ENCODE measurements around the gene LEF1. TPM values are rescaled to one million over a fixed set of nuclear protein-coding genes. Genes with fewer than 3 reads are reported as not detected.
A peak's percentile ranks its signal among the peaks of the same experiment; 100 is the strongest.

LEF1 gene
- polyA plus RNA-seq, 6 donors from 2014 or later, result 4.9 to 27.9 (median 9.0) TPM

- H3K4me3 Mint-ChIP-seq, result peak overlapping the region in 1 of 8 donors; percentile 29
- peaks cover 0 to 3% (median 0%) of the 10 kb centered on the region in 7 donors for H3K9me3 Mint-ChIP-seq
- no peak for DNase-seq
- H3K36me3 Mint-ChIP-seq, result peaks cover 0 to 9% of the 10 kb centered on the region in 2 donors
- no peak for ATAC-seq (ENCODE audit: low read depth in 2 of 2)
- no peaks in the 10 kb centered on the region for H3K27me3 Mint-ChIP-seq
- peak overlapping the region; percentile 18 to 81 (median 47) for H3K27ac Mint-ChIP-seq
- H3K4me1 Mint-ChIP-seq, result peaks cover 0 to 15% (median 4%) of the 10 kb centered on the region in 3 donors
These were observed 133.0 kb downstream of the LEF1 start for GRCh38 chr4:108035691-108036090.

- Mint-ChIP-seq H3K36me3 (peaks cover 9 to 15% of the 10 kb centered on the region in 2 donors), H3K4me3 (no peak overlapping the region), H3K4me1 (peaks cover 0 to 15% (median 8%) of the 10 kb centered on the region in 3 donors), H3K27me3 (no peaks in the 10 kb centered on the region), H3K9me3 (peaks cover 0 to 2% (median 0%) of the 10 kb centered on the region in 7 donors), H3K27ac (no peak overlapping the region)
- ATAC-seq (ENCODE audit: low read depth in 2 of 2) (no peak), DNase-seq (no peak)
These were observed 134.2 kb downstream of the LEF1 start for GRCh38 chr4:108034565-108034964.

- ATAC-seq (ENCODE audit: low read depth in 2 of 2) (no peak), DNase-seq (no peak)
- Mint-ChIP-seq H3K9me3 (peaks cover 0 to 2% (median 0%) of the 10 kb centered on the region in 7 donors), H3K27ac (peak overlapping the region in 1 of 6 donors; percentile 44), H3K4me3 (no peak overlapping the region), H3K4me1 (peaks cover 0 to 15% (median 12%) of the 10 kb centered on the region in 3 donors), H3K27me3 (no peaks in the 10 kb centered on the region), H3K36me3 (peaks cover 18% of the 10 kb centered on the region in 2 donors)
These were observed 135.4 kb downstream of the LEF1 start for GRCh38 chr4:108033348-108033747.

- Mint-ChIP-seq H3K36me3 (peaks cover 25 to 36% of the 10 kb centered on the region in 2 donors), H3K27ac (no peak overlapping the region), H3K27me3 (no peaks in the 10 kb centered on the region), H3K4me1 (peaks cover 0 to 12% (median 11%) of the 10 kb centered on the region in 3 donors), H3K4me3 (no peak overlapping the region), H3K9me3 (peaks cover 0 to 2% (median 0%) of the 10 kb centered on the region in 7 donors)
- DNase-seq, result no peak
- no peak for ATAC-seq (ENCODE audit: low read depth in 2 of 2)
These were observed 137.2 kb downstream of the LEF1 start for GRCh38 chr4:108031427-108032083.

- DNase-seq (peak; percentile 7), ATAC-seq (ENCODE audit: low read depth in 2 of 2) (peak; percentile 37 to 54)
- Mint-ChIP-seq H3K27ac (peak overlapping the region in 4 of 6 donors; percentile 12 to 94 (median 60)), H3K4me1 (peaks cover 0 to 8% (median 0%) of the 10 kb centered on the region in 3 donors), H3K4me3 (no peak overlapping the region), H3K36me3 (peaks cover 27 to 39% of the 10 kb centered on the region in 2 donors), H3K9me3 (peaks cover 0 to 2% (median 0%) of the 10 kb centered on the region in 7 donors), H3K27me3 (no peaks in the 10 kb centered on the region)
These were observed 138.4 kb downstream of the LEF1 start for GRCh38 chr4:108030332-108030731.

GRCh38 chr4:108029731-108030130 is 139.0 kb downstream of the LEF1 start:
- Mint-ChIP-seq H3K4me3 (no peak overlapping the region), H3K9me3 (peaks cover 0 to 2% (median 0%) of the 10 kb centered on the region in 7 donors), H3K27ac (peak overlapping the region in 1 of 6 donors; percentile 12), H3K36me3 (peaks cover 27 to 40% of the 10 kb centered on the region in 2 donors), H3K27me3 (no peaks in the 10 kb centered on the region), H3K4me1 (peaks cover 0 to 8% (median 0%) of the 10 kb centered on the region in 3 donors)
- no peak for ATAC-seq (ENCODE audit: low read depth in 2 of 2)
- DNase-seq, result no peak

- no peak for DNase-seq
- no peaks in the 10 kb centered on the region for H3K27me3 Mint-ChIP-seq
- ATAC-seq (ENCODE audit: low read depth in 2 of 2), result no peak
- H3K9me3 Mint-ChIP-seq, result peaks cover 0 to 2% (median 0%) of the 10 kb centered on the region in 7 donors
- H3K4me3 Mint-ChIP-seq, result no peak overlapping the region
- peaks cover 27 to 46% of the 10 kb centered on the region in 2 donors for H3K36me3 Mint-ChIP-seq
- peak overlapping the region in 3 of 6 donors; percentile 56 to 76 (median 73) for H3K27ac Mint-ChIP-seq
- peaks cover 0 to 8% (median 0%) of the 10 kb centered on the region in 3 donors for H3K4me1 Mint-ChIP-seq
These were observed 139.6 kb downstream of the LEF1 start for GRCh38 chr4:108029016-108029720.

- no peak overlapping the region for H3K4me3 Mint-ChIP-seq
- H3K27ac Mint-ChIP-seq, result peak overlapping the region in 1 of 6 donors; percentile 29
These were observed 143.9 kb downstream of the LEF1 start for GRCh38 chr4:108024878-108025165.

GRCh38 chr4:108024085-108024877 is 144.5 kb downstream of the LEF1 start:
- H3K4me3 Mint-ChIP-seq, result no peak overlapping the region
- peaks cover 0 to 6% (median 6%) of the 10 kb centered on the region in 3 donors for H3K4me1 Mint-ChIP-seq
- H3K9me3 Mint-ChIP-seq, result no peaks in the 10 kb centered on the region
- peaks cover 37 to 50% of the 10 kb centered on the region in 2 donors for H3K36me3 Mint-ChIP-seq
- peak overlapping the region in 1 of 6 donors; percentile 29 for H3K27ac Mint-ChIP-seq
- DNase-seq (no peak), ATAC-seq (ENCODE audit: low read depth in 2 of 2) (no peak)
- no peaks in the 10 kb centered on the region for H3K27me3 Mint-ChIP-seq

More at GRCh38 chr4:108024878-108025165, 143.9 kb downstream of the LEF1 start:
- Mint-ChIP-seq H3K9me3 (no peaks in the 10 kb centered on the region), H3K27me3 (no peaks in the 10 kb centered on the region), H3K4me1 (peaks cover 0 to 4% (median under 1%) of the 10 kb centered on the region in 3 donors), H3K36me3 (peaks cover 37 to 48% of the 10 kb centered on the region in 2 donors)
- DNase-seq, result no peak
- no peak for ATAC-seq (ENCODE audit: low read depth in 2 of 2)

GRCh38 chr4:108018884-108019187 is 149.9 kb downstream of the LEF1 start:
- Mint-ChIP-seq H3K27me3 (no peaks in the 10 kb centered on the region), H3K4me1 (peaks cover 3 to 14% (median 3%) of the 10 kb centered on the region in 3 donors), H3K27ac (no peak overlapping the region), H3K4me3 (no peak overlapping the region), H3K36me3 (peaks cover 23 to 24% of the 10 kb centered on the region in 2 donors), H3K9me3 (no peaks in the 10 kb centered on the region)
- DNase-seq, result no peak
- no peak for ATAC-seq (ENCODE audit: low read depth in 2 of 2)

- H3K36me3 Mint-ChIP-seq, result peaks cover 21 to 23% of the 10 kb centered on the region in 2 donors
- peaks cover 3 to 14% (median 3%) of the 10 kb centered on the region in 3 donors for H3K4me1 Mint-ChIP-seq
- H3K9me3 Mint-ChIP-seq, result no peaks in the 10 kb centered on the region
- peak; percentile 54 for DNase-seq
- H3K4me3 Mint-ChIP-seq, result peak overlapping the region in 1 of 8 donors; percentile 63
- H3K27me3 Mint-ChIP-seq, result no peaks in the 10 kb centered on the region
- peak; percentile 54 to 67 for ATAC-seq (ENCODE audit: low read depth in 2 of 2)
- H3K27ac Mint-ChIP-seq, result no peak overlapping the region
These were observed 150.5 kb downstream of the LEF1 start for GRCh38 chr4:108018040-108018883.

GRCh38 chr4:108013955-108014354 is 154.8 kb downstream of the LEF1 start:
- peaks cover 3 to 6% (median 3%) of the 10 kb centered on the region in 3 donors for H3K4me1 Mint-ChIP-seq

More at GRCh38 chr4:108013955-108014354, 154.8 kb downstream of the LEF1 start:
- no peak overlapping the region for H3K4me3 Mint-ChIP-seq
- no peaks in the 10 kb centered on the region for H3K9me3 Mint-ChIP-seq
- DNase-seq (no peak), ATAC-seq (ENCODE audit: low read depth in 2 of 2) (no peak)
- no peak overlapping the region for H3K27ac Mint-ChIP-seq
- no peaks in the 10 kb centered on the region for H3K27me3 Mint-ChIP-seq
- peaks cover 22 to 31% of the 10 kb centered on the region in 2 donors for H3K36me3 Mint-ChIP-seq
